Activated naive CD8-positive, alpha-beta T cell treated with anti-CD3 and anti-CD28 coated beads, Interleukin-2, amount 50 U/mL, for 16 hours (primary cell): ENCODE measurements around the gene PLA1A.
"Not testable (repeated sequence)": the region's sequence is repeated elsewhere in the genome, so short reads cannot be mapped to it uniquely, and the experiment has no call there.

ENCODE experiments used
- DNase-seq: peaks from one replicate; pipeline ENCODE4 v3.0.0-alpha.2; 2020; ENCODE audit warnings: low read depth, low spot score

The PLA1A gene

DNA sequence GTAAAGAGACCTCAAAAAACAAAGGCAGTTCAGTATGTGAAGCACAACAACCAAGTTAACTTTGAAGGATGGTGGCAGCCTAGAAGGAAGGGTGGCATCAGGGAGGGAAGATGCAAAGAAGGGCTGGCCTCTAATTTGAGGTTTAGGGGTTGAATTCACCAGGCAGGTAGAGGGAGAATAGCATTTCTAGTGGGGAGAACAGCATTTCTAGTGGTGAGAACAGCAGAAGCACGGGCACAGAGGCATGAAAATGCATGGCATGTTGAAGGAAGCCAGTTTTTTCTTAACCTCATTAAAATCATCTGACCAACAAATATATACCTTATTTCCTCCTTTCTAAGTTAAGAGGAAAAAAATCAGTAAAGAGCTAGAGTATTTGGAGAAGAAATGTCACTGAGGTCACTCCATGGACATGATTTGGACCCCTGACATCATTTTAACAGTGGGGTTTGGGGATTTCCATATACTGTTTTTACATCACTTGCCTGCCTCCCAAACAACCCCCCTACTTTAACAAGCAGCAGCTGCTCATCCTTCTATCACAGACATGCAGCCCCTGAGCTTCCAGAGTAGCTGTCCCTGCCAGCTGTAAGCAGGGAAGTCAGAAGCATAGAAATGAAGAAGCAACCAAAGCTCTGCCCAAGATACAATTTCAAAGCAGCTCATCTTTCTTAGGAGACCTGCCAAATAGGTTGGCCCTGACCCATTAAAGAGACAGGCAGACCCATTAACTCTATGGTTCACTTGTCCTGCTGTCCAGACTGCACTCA, 65.1 kb downstream of the PLA1A start:
- no peak for DNase-seq

DNA sequence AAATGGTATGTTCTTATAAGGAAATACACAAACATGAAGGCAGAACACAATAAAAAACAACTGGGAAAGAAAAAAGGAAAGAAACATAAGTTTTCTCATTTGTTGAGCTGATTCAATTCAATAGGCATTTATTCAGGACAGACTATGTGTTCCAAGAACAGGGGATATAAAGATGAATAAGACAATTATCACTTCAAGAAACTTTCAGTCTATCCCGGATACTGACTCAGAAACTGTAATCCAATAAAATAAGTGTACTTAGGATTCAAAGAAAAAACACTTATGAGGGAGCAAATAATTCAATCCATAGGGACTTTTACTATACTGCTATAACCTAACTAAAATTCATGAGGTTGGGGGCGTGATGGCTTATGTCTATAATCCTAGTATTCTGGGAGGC, 66.2 kb downstream of the PLA1A start:
- DNase-seq: no peak

DNA sequence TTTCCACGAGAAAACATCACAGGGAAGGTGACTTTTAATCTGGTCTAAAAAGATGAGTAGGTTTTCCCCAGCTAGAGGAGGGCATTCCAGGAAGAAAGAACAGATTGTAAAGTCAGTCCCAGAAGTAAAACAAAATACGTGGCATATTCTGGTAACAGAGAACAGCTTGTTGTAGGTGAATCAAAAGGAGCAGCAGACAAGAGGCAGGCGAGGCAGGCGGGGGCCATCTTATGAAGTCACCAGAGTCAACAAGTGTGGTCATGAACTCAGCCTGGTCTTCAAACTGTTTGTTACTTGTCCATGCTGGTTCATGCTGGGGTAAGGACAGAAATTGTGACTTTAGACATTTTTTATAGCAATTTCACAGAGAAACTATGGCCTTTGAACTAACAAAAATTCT, 66.7 kb downstream of the PLA1A start:
- no peak for DNase-seq

DNA sequence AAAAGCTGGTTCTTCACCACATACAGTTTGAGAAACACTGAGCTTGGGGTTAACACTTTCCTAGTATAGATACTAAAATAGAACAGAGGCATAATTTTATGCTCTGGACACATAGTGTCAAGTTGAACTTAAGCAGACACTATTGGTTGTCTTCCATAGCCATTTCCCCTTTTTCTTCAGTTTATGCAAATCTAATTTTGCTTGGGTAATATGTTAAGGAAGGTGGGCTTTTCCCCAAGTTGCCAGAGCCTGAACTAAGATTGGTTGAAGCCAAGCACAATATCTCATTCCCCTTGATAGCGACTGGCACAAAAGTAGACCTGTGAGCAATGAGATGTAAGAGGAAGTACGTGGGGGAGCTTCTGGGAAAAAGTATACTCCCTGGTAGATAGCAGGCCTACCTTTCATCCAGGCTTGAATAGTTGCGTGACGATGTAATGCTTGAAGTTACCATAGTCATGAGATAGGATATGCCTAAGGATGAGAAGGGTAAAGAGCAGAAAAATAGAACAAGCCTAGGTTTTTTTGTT, 67.2 kb downstream of the PLA1A start:
- no peak for DNase-seq

DNA sequence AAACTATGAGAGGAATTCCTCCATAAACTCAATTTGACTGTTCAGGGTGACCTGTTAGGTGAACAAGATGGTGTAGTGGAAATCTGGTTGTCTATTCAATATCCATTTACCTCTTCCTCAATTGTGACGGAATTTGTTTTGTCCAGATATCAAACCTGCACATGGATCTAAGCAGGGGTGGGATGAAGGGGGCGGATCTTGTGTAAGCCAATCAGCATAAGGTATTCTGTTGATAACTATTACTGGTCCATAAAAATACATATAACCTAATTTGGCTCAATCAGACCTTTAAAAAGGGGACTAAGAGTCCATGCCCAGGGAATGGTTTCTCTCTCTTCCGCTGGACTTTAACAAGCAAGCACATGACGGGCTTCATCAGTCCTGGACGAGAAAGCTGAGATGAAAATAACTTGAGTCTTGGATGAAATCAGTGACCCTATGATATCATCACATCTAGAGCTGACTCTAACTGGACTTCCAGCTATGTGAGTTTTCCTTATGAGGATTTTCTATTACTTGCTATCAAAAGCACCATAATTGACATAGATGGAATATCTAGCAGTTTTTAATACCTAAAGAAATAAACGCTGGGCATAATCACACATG, 68.4 kb downstream of the PLA1A start:
- DNase-seq: no peak

DNA sequence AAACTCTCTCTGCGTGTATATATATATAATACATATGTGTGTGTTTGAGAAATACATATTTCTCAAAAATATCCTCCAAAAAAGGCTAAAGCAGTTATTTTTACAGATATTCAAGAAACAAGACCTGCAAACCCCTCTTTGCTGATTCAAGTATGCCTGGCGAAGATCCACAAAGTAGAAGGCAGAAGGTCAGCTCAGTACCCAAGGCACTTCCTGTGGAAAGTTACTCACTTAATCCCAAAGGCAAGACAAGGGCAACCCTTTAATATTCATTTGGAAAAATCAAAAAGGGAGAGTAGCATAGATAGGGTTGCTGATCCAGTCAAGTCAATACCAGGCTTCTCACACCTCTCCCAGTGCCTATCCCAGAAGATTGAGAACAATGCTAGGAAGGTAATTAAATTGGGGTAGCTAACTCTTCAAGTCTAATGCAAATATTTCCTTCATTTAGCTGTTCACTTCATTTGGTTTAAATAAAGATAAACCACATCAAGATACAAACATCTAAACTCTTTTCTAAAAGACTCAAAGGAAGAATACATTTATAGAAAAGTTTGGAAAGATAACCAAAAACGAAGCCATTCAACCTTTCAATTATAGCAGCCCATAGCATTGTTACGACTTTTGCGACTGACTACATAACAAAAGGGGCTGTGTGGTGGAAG, 72.4 kb downstream of the PLA1A start:
- DNase-seq: no peak

DNA sequence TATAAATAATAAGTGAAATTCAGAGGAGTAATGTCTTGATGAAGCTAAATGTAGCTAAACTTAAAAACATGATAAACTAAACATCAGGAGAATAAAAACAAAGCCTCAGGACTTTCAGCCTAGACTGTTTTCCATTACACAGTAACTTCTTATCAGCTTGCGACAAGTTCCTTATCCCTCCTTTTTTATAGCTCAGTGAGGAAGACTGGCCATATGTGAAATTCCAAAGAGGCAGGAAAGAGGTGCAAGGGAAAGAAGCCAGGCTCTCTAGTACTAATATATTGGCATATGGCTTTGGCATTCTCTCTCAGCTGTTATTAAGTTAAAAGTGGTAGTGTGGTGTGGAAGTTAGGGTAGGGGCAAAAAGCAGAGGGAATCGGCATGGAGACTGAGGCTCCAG, 75.1 kb downstream of the PLA1A start:
- no peak for DNase-seq

DNA sequence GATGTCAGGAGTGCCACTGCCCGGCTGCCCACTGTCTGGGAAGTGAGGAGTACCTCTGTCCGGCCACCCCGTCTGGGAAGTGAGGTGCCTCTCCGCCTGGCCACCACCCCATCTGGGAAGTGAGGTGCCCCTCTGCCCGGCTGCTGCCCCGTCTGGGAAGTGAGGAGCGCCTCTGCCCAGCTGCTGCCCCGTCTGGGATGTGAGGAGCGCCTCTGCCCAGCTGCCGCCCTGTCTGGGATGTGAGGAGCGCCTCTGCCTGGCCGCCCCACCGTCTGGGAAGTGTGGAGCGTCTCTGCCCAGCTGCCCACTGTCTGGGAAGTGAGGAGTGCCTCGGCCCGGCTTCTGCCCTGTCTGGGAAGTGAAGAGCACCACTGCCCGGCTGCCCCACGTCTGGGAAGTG, 76.2 kb downstream of the PLA1A start:
- DNase-seq: no peak

DNA sequence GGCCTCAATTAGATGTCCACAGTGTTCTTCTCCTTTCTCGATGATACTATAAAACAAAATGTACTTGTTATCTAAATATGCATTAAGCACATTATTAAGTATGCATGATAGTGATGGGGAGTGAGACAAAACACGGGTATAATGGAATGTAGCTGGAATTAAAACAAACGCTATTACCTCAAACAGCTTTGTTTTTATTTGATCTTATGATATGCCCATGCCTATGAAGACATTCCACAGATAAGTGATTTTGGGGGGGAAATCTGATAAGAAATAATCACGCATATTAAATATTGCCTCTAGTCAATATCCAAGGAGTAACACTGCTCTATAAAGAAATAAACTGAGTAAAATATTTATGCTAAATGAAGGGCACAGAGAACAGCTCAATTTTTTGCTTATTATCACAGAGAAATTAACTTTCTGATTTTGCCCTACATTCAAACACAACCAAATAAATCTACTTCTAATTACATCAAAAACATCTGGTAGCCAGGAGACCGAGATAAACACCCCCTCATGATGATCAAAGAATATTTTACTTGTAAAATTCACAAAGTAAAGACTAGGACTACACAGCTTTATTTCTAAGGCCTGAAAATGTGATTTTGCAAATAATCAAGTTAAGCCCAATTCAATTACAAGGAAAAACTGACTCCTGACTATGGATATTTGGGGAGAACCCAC, 77.6 kb downstream of the PLA1A start:
- DNase-seq: no peak

DNA sequence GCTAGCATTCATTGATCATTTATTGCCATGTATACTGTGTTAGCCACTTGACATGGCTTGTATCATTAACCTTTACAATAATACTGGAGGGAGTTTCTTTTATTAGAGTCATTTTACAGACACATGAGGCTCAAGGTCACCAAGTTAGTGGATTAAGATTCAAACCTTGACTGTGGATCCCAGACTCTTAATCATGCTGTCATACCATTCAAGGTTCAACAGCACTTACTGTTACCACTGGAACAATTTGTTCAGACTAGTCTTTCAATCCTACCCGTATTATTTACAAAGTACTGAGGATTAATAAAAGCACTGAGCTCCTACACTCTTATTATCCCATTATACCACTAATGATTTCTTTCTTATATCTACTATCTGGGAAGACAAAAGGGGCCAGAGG, 78.3 kb downstream of the PLA1A start:
- no peak for DNase-seq

DNA sequence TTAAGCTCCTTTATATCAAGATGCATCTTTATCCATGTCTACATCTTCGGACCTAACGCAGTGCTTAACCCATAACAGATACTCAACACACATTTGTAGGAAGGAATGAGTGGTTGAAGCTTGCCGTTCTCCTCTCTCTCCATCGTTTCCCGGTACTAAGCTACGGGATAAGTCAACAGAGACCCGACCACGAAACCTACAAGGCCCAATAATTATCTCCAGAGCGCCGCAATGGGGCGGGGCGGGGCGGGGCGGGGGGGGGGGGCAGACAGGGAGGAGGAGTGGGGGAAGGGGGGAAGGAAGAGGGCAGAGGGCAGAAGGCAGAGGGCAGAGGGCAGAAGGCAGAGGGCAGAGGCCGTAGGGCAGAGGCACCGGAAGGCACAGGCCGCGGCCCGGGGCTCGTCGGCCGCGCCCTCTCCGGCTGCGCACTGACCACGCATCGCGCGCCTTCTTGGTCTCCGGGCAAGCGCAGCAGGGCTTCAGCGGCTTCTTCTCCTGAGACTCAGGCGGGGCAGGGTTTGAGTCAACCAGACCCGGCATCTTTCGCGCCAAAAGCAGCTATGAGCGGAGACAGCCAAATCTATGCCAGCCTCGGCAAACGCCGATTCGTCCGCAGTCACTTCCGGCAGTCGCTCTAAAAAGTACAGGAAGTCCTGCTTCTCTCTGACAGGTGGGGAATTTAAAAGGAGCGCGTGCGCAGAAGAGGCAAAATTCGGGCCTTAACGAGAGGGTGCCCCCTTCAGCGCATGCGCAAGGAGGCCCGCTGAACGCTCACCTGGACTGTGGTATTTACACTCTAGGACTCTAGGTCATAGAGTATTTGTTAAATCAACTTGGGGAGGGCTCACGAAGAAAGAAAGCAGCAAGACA, 79.3 kb downstream of the PLA1A start, which contains the start of gene COX17:
Gene COX17 (minus strand): TSS at position 636 of the 870 bp plus-strand sequence. CDS start 96 bp downstream, at position 540.
- peak; percentile 81 for DNase-seq

DNA sequence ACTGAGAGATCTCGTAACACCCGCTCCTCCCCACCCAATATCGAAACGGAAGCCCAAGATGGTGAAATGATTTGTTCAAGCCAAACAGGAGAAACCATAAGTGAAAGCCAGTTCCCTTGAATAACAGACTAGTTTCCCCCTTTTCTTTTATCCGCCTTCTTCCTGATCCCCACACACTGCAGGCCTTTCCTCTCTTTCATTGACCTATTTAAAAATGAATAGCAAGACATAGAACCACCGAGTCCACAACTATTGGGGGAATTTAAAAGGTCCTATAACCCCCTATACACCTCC, 79.9 kb downstream of the PLA1A start:
- DNase-seq: no peak

DNA sequence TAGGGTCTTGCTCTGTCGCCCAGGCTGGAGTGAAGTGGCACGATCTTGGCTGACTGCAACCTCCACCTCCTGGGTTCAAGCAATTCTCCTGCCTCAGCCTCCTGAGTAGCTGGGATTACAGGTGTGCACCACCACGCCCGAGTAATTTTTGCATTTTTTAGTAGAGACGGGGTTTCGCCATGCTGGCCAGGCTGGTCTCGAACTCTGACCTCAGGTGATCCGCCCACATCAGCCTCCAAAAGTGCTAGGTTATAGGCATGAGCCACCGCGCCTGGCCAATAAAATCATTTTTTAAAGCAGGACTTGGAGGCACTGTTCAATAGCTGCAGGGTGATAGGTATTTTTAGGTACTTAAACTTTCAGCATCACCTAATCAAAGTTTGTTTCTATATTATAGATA, 80.5 kb downstream of the PLA1A start:
- not testable (repeated sequence) for DNase-seq
